Neutrophil (primary cell): Measurements from ENCODE around the gene HUS1B.
A peak's percentile ranks its signal among the peaks of the same experiment; 100 is the strongest.

Source experiments
- H3K27ac ChIP-seq: fragments of 200-600 bp; sonication (generic); 2 replicates; pipeline ENCODE4 v1.5.1; 2016; ENCODE audit warnings: mild to moderate bottlenecking, moderate library complexity
- H3K27me3 ChIP-seq: fragments of 200-600 bp; sonication (generic); 2 replicates; pipeline ENCODE4 v1.6.0; 2016; ENCODE audit warnings: mild to moderate bottlenecking
- H3K36me3 ChIP-seq: fragments of 200-600 bp; sonication (generic); 2 replicates; pipeline ENCODE4 v1.5.1; 2017
- H3K4me1 ChIP-seq, 2 experiments: fragments of 200-600 bp in 1 of 2; sonication (generic) in 1 of 2; 1 replicate in 1 of 2; 2 replicates in 1 of 2; pipeline versions ENCODE4 v1.5.1 to v1.6.1; 2013 to 2016; ENCODE audit warnings: low read depth in 1 of 2, low read length in 1 of 2, mild to moderate bottlenecking in 1 of 2, moderate library complexity in 1 of 2; ENCODE audit not compliant: control insufficient read depth in 1 of 2, insufficient read depth in 1 of 2
- H3K4me3 ChIP-seq, 2 experiments: fragments of 200-600 bp in 1 of 2; sonication (generic) in 1 of 2; 1 replicate in 1 of 2; 2 replicates in 1 of 2; pipeline ENCODE4 v1.5.1; 2013 to 2016; ENCODE audit warnings: low read depth in 1 of 2, low read length in 1 of 2, mild to moderate bottlenecking in 1 of 2, moderate library complexity in 1 of 2
- H3K9me3 ChIP-seq: fragments of 200-600 bp; sonication (generic); 2 replicates; pipeline ENCODE4 v1.5.1; 2016
- CTCF ChIP-seq: fragments of 200-600 bp; sonication (generic); IDR thresholded peaks from 2 replicates; pipeline ENCODE4 v1.5.1; 2016; ENCODE audit warnings: antibody characterized with exemption

The HUS1B gene

GRCh38 chr6:610882-611281 is 46.0 kb downstream of the HUS1B start:
- Histone ChIP-seq H3K27me3 (no peaks in the 10 kb centered on the region), H3K27ac (peak overlapping the region; percentile 78), H3K36me3 (peaks cover 5% of the 10 kb centered on the region), H3K4me3 (no peak overlapping the region), H3K4me1 (peaks cover 29 to 34% of the 10 kb centered on the region in 2 experiments), H3K9me3 (no peaks in the 10 kb centered on the region)
- TF ChIP-seq CTCF, result no peak

DNA sequence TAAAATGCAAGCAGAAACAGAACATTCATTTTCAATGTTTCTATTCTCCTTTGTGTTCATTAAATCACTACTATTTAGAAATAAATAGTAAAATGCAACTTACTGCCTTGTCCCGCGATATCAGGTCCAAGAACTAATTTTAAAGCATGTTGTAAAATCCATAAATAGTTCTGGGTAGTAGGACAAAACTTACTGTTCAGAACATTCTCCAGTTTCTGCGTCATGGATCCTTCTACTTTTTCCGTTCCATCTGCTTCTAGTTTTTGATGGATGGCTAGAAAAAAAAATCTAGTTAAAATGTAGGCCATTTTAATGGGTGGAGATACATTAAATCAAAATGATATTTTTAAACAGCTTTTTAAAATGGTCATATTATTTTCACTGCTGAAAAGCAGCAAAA is 47.0 kb downstream of the HUS1B start:
- Histone ChIP-seq H3K27ac (peak overlapping the region; percentile 78), H3K27me3 (no peaks in the 10 kb centered on the region), H3K4me1 (peaks cover 29 to 34% of the 10 kb centered on the region in 2 experiments), H3K9me3 (no peaks in the 10 kb centered on the region), H3K4me3 (no peak overlapping the region), H3K36me3 (peaks cover 3% of the 10 kb centered on the region)
- no peak for TF ChIP-seq CTCF

GRCh38 chr6:606829-607379 is 50.0 kb downstream of the HUS1B start:
- H3K36me3 ChIP-seq, result no peaks in the 10 kb centered on the region
- H3K4me3 ChIP-seq, result no peak overlapping the region
- no peaks in the 10 kb centered on the region for H3K9me3 ChIP-seq
- peaks cover 39 to 41% of the 10 kb centered on the region in 2 experiments for H3K4me1 ChIP-seq
- H3K27me3 ChIP-seq, result no peaks in the 10 kb centered on the region
- no peak for TF ChIP-seq CTCF
- H3K27ac ChIP-seq, result no peak overlapping the region
